ENCODE data around the gene AKAIN1. TPM values are rescaled to one million over a fixed set of nuclear protein-coding genes. Genes with fewer than 3 reads are reported as not detected.

Gene AKAIN1
- total RNA-seq, 2 experiments from 2014 or later, result not detected

GRCh38 chr18:5146093-5146492 lies 51.0 kb downstream of the AKAIN1 start:
- no peaks in the 10 kb centered on the region for H3K9me2 ChIP-seq (ENCODE audit: insufficient read depth, low read length)
- no TSS peak for BruUV-seq (replicated peaks)
- POLR2A ChIA-PET, result no interaction called here

GRCh38 chr18:5145168-5145825 lies 51.8 kb downstream of the AKAIN1 start:
- POLR2A ChIA-PET, result no interaction called here
- H3K27ac ChIP-seq (ENCODE audit: low read depth, low read length, poor library complexity, severe bottlenecking), result no peak overlapping the region
- H3K4me1 ChIP-seq (ENCODE audit: insufficient read depth, low read length, poor library complexity, severe bottlenecking), result no peaks in the 10 kb centered on the region
- no peaks in the 10 kb centered on the region for H4K20me1 ChIP-seq (ENCODE audit: insufficient read depth, low read length)
- H3K4me3 ChIP-seq (ENCODE audit: low read depth, low read length, poor library complexity, severe bottlenecking), result no peak overlapping the region
- no peaks in the 10 kb centered on the region for H3K79me2 ChIP-seq (ENCODE audit: insufficient read depth, low read depth, low read length)
- no peak overlapping the region for H2AFZ ChIP-seq (ENCODE audit: low read length)
- no peaks in the 10 kb centered on the region for H3K9me2 ChIP-seq (ENCODE audit: insufficient read depth, low read length)
- intact Hi-C loops (cut with micrococcal nuclease; ENCODE audit: unreplicated experiment), result no loop called here
- no peaks in the 10 kb centered on the region for H3K36me3 ChIP-seq (ENCODE audit: insufficient read depth, low read length)
- no peak for DNase-seq (ENCODE audit: low spot score)
- H3K9me3 ChIP-seq (ENCODE audit: low read length), result no peaks in the 10 kb centered on the region
- TF ChIP-seq CTCF (conservative IDR thresholded peaks at IDR 0.05; ENCODE audit: low read length), result no peak
- TF ChIP-seq EZH2phosphoT487 (IDR thresholded peaks at IDR 0.05; ENCODE audit: borderline replicate concordance, low read depth, low read length), result no peak
- BruUV-seq (replicated peaks), result no TSS peak
- CTCF ChIA-PET (ENCODE audit: unreplicated experiment), result no interaction called here
- H3K4me2 ChIP-seq (ENCODE audit: low read length), result no peak overlapping the region

More at GRCh38 chr18:5146093-5146492, 51.0 kb downstream of the AKAIN1 start:
- DNase-seq (ENCODE audit: low spot score), result no peak
- H2AFZ ChIP-seq (ENCODE audit: low read length), result no peak overlapping the region
- no peaks in the 10 kb centered on the region for H4K20me1 ChIP-seq (ENCODE audit: insufficient read depth, low read length)
- no peak overlapping the region for H3K4me2 ChIP-seq (ENCODE audit: low read length)
- intact Hi-C loops (cut with micrococcal nuclease; ENCODE audit: unreplicated experiment), result no loop called here
- no peak overlapping the region for H3K4me3 ChIP-seq (ENCODE audit: low read depth, low read length, poor library complexity, severe bottlenecking)
- H3K9me3 ChIP-seq (ENCODE audit: low read length), result no peaks in the 10 kb centered on the region
- no peaks in the 10 kb centered on the region for H3K36me3 ChIP-seq (ENCODE audit: insufficient read depth, low read length)
- no peak overlapping the region for H3K27ac ChIP-seq (ENCODE audit: low read depth, low read length, poor library complexity, severe bottlenecking)
- H3K79me2 ChIP-seq (ENCODE audit: insufficient read depth, low read depth, low read length), result no peaks in the 10 kb centered on the region
- TF ChIP-seq CTCF (conservative IDR thresholded peaks at IDR 0.05; ENCODE audit: low read length) (no peak), EZH2phosphoT487 (IDR thresholded peaks at IDR 0.05; ENCODE audit: borderline replicate concordance, low read depth, low read length) (no peak)
- H3K4me1 ChIP-seq (ENCODE audit: insufficient read depth, low read length, poor library complexity, severe bottlenecking), result no peaks in the 10 kb centered on the region
- CTCF ChIA-PET (ENCODE audit: unreplicated experiment), result no interaction called here

GRCh38 chr18:5144629-5145028 lies 52.4 kb downstream of the AKAIN1 start:
- Histone ChIP-seq H3K27ac (ENCODE audit: low read depth, low read length, poor library complexity, severe bottlenecking) (no peak overlapping the region), H3K36me3 (ENCODE audit: insufficient read depth, low read length) (no peaks in the 10 kb centered on the region), H2AFZ (ENCODE audit: low read length) (no peak overlapping the region), H3K4me3 (ENCODE audit: low read depth, low read length, poor library complexity, severe bottlenecking) (no peak overlapping the region), H3K9me2 (ENCODE audit: insufficient read depth, low read length) (no peaks in the 10 kb centered on the region), H3K79me2 (ENCODE audit: insufficient read depth, low read depth, low read length) (no peaks in the 10 kb centered on the region), H3K4me2 (ENCODE audit: low read length) (no peak overlapping the region), H3K4me1 (ENCODE audit: insufficient read depth, low read length, poor library complexity, severe bottlenecking) (no peaks in the 10 kb centered on the region), H3K9me3 (ENCODE audit: low read length) (no peaks in the 10 kb centered on the region), H4K20me1 (ENCODE audit: insufficient read depth, low read length) (no peaks in the 10 kb centered on the region)
- no peak for DNase-seq (ENCODE audit: low spot score)
- ChIA-PET CTCF (ENCODE audit: unreplicated experiment) (no interaction called here), POLR2A (no interaction called here)
- TF ChIP-seq EZH2phosphoT487 (IDR thresholded peaks at IDR 0.05; ENCODE audit: borderline replicate concordance, low read depth, low read length) (no peak), CTCF (conservative IDR thresholded peaks at IDR 0.05; ENCODE audit: low read length) (no peak)
- intact Hi-C loops (cut with micrococcal nuclease; ENCODE audit: unreplicated experiment), result no loop called here
- no TSS peak for BruUV-seq (replicated peaks)
